ENCODE results near the gene FLACC1.

DNA sequence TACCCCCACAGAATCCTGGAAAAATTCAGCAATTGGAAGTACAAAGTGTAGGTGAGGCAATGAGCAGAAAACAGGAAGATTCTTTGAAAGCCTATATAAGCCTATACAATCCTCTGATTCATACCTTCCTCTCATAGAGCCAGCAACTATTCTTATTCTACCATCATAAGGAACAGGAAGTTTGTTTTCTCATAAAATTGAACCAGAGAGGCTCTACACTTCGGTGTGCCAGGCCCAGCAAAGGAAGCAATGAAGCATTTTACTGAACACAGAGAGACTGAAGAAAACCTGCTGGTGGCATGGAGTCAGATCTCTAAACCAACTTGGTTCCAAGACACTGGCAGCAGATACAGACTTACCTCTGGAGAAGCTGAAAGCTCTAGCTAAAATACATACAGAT, 78.1 kb downstream of the FLACC1 start:
- TF ChIP-seq EZH2 (IDR thresholded peaks at IDR 0.05; ENCODE audit: borderline replicate concordance, insufficient read depth, low read depth, low read length, poor library complexity, severe bottlenecking) = no peak
- TF ChIP-seq, protein P1, sequence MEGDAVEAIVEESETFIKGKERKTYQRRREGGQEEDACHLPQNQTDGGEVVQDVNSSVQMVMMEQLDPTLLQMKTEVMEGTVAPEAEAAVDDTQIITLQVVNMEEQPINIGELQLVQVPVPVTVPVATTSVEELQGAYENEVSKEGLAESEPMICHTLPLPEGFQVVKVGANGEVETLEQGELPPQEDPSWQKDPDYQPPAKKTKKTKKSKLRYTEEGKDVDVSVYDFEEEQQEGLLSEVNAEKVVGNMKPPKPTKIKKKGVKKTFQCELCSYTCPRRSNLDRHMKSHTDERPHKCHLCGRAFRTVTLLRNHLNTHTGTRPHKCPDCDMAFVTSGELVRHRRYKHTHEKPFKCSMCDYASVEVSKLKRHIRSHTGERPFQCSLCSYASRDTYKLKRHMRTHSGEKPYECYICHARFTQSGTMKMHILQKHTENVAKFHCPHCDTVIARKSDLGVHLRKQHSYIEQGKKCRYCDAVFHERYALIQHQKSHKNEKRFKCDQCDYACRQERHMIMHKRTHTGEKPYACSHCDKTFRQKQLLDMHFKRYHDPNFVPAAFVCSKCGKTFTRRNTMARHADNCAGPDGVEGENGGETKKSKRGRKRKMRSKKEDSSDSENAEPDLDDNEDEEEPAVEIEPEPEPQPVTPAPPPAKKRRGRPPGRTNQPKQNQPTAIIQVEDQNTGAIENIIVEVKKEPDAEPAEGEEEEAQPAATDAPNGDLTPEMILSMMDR (IDR thresholded peaks at IDR 0.05) = no peak

All from B cell (primary cell).